ENCODE measurements around the gene ZNF774.

- TF ChIP-seq CTCF (IDR thresholded peaks at IDR 0.05): no peak
- no peak for TF ChIP-seq POLR2A (IDR thresholded peaks at IDR 0.05)
Measured at GRCh38 chr15:90396321-90396720, 44.2 kb downstream of the ZNF774 start.

Data from heart left ventricle (tissue), 13 donors.